Suprapubic skin (tissue), 4 donors: ENCODE data around the gene GRID2.

Experiments
- POLR2A ChIP-seq, 2 donors: fragments of 450-650 bp; IDR thresholded peaks; one replicate each; pipeline ENCODE4 v1.6.1; 2017; ENCODE audit warnings: antibody characterized with exemption in 2 of 2, mild to moderate bottlenecking in 2 of 2, moderate library complexity in 2 of 2
- POLR2AphosphoS5 ChIP-seq, 3 donors: sonication (generic); formaldehyde crosslinking; IDR thresholded peaks; one replicate each; pipeline ENCODE4 v1.6.1; 2017; ENCODE audit warnings: antibody characterized with exemption in 3 of 3
- TF ChIP-seq, protein P1 (sequence below), 2 donors: fragments of 200-600 bp in 1 of 2; fragments of 450-650 bp in 1 of 2; sonication (generic) in 1 of 2; IDR thresholded peaks; one replicate each; pipeline ENCODE4 v1.5.1; 2016 to 2019; ENCODE audit warnings: antibody characterized with exemption in 2 of 2, mild to moderate bottlenecking in 1 of 2, moderate library complexity in 1 of 2

DNA sequence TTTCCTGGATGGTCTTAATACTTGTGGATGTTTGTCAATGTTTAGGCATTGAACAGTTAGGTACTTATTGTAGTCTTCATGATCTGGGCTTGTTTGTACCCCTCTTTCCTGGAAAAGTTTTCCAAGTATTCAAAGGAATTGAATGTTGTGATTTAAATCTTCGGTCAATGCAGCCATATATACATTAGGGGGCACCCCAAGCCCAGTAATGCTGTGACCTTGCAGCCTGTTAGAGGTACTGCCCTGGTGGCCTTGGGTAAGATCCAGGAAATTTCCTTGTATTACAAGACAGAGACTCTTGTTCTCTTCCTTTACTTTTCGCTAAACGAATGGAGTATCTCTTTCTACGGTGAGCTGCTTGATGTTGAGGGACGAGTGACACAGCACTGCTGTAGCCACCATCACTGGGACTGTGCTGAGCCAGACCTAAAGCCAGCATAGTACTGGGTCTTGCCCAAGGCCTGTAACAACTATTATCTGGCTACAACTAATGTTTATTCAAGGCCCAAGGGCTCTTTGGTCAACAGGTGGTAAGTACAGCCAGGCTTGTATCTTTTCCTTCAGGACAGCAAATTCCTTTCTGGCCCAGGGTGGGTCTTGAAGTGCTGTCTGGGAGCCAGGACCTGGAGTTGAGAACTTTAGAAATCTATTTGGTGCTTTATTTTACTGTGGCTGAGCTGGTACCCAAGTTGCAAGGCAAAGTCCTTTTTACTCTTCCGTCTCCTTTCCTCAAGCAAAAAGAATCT, 1406.5 kb downstream of the GRID2 start:
- TF ChIP-seq, protein P1, sequence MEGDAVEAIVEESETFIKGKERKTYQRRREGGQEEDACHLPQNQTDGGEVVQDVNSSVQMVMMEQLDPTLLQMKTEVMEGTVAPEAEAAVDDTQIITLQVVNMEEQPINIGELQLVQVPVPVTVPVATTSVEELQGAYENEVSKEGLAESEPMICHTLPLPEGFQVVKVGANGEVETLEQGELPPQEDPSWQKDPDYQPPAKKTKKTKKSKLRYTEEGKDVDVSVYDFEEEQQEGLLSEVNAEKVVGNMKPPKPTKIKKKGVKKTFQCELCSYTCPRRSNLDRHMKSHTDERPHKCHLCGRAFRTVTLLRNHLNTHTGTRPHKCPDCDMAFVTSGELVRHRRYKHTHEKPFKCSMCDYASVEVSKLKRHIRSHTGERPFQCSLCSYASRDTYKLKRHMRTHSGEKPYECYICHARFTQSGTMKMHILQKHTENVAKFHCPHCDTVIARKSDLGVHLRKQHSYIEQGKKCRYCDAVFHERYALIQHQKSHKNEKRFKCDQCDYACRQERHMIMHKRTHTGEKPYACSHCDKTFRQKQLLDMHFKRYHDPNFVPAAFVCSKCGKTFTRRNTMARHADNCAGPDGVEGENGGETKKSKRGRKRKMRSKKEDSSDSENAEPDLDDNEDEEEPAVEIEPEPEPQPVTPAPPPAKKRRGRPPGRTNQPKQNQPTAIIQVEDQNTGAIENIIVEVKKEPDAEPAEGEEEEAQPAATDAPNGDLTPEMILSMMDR (IDR thresholded peaks at IDR 0.05), result no peak
- no peak for TF ChIP-seq POLR2AphosphoS5 (IDR thresholded peaks at IDR 0.05)
- TF ChIP-seq POLR2A (IDR thresholded peaks at IDR 0.05), result no peak
